Loucy (cell line): Measurements from ENCODE around the gene LATS2.
"Not testable (repeated sequence)": the region's sequence is repeated elsewhere in the genome, so short reads cannot be mapped to it uniquely, and the experiment has no call there.

Experiments used
- CTCF ChIP-seq: fragments of 200-600 bp; sonication (generic); conservative IDR thresholded peaks from 2 replicates; pipeline ENCODE4 v1.5.1; 2014; ENCODE audit warnings: mild to moderate bottlenecking, antibody characterized with exemption, low read length
- EZH2phosphoT487 ChIP-seq: fragments of 200-600 bp; IDR thresholded peaks from 2 replicates; pipeline ENCODE4 v1.6.1; 2018; ENCODE audit warnings: antibody characterized with exemption, mild to moderate bottlenecking, moderate library complexity, borderline replicate concordance

- not testable (repeated sequence) for TF ChIP-seq CTCF, EZH2phosphoT487
Measured at GRCh38 chr13:20948001-20948400, 113.4 kb downstream of the LATS2 start.
